T-helper 22 cell (primary cell): ENCODE data around the gene COPG2.

ENCODE experiments used
- DNase-seq: peaks from one replicate; pipeline ENCODE4 v3.0.0-alpha.2; 2020; ENCODE audit warnings: low read depth

Gene COPG2

GRCh38 chr7:130473876-130474275 lies 194.7 kb downstream of the COPG2 start:
- DNase-seq, result no peak

GRCh38 chr7:130473289-130473688 lies 195.3 kb downstream of the COPG2 start:
- DNase-seq, result no peak

DNA sequence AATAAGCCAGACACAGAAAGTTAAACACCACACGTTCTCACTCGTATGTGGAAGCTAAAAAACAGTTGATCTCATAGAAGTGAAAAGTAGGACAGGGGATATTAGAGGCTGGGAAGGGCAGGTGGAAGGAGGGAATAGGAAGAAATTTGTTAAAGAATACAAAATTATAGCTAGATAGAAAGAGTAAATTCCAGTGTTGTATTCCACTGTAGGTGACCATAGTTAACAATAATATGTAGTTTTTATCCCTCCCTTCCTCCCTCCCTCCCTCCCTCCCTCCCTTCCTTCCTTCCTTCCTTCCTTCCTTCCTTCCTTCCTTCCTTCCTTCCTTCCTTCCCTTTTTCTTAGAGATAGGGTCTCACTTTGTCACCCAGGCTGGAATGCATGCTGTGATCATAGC lies 196.6 kb downstream of the COPG2 start:
- DNase-seq, result no peak

- no peak for DNase-seq
Measured at GRCh38 chr7:130468612-130469011, 199.9 kb downstream of the COPG2 start.

DNA sequence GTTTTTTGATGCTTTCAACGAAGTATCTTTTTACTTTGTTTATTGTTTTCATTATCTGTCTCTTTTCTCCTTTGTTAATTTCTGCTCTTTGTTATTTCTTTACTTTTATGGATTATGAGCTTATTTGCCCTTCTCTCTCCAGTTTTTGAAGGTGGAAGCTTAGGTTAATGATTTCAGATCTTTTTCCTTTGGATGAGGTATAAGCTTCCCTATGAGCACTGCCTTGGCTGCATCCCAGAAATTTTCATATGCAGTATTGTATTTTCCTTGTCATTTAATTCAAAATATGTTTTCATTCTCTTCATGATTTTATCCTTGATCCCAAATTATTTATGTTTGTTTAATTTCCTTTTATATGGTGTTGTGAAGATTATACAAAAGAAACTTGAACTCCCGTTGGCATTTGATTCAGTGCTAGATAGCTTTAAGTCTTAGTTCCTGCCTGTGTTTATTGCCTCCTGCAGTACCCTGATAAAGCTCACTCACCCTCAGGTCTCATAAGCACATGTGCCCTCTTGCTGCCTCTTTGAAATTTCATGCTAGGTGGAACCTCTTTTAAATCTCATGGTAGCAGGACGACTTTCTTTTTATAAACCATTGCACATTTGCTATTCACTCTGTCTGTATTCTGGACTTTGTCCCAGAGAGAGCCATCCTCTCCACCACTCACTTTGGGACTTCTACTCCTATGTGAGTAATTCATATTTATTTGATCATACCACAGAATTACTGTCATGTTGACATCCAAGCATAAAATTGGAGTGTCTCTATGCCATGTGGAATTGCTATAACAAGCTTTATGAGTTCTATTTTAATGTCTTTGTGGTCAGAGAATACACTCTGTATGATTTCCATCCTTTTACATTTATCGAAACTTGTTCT lies 204.8 kb downstream of the COPG2 start:
- DNase-seq, result no peak

DNA sequence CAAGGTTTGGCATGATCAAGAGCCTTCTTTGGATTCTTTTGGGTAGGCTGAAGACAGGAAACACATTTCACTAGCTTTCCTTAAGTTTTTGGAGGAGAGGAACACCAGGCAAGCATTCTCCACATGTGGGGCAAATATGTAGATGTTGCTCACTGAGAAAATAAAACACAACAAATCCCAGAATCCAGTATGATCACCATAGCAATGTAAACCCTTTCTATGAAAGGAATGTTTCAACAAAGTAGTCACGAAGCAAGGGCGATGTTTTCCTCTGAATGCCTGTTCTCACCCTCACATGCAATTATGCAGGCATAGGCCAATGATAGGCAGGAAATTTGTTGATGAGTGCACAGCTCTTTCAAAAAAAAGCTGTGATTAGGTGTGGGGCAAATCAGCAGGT lies 207.3 kb downstream of the COPG2 start:
- no peak for DNase-seq

- DNase-seq, result no peak
Measured at GRCh38 chr7:130458257-130458656, 210.3 kb downstream of the COPG2 start.
